ENCODE data around the gene NUTF2. TPM values are rescaled to one million over a fixed set of nuclear protein-coding genes. Genes with fewer than 3 reads are reported as not detected.

NUTF2 gene
- total RNA-seq, 4 donors from 2014 or later, result 56.5 to 98.2 (median 75.4) TPM

GRCh38 chr16:67858500-67858899 lies 11.8 kb downstream of the NUTF2 start:
- no peak for TF ChIP-seq CTCF (IDR thresholded peaks at IDR 0.05; ENCODE audit: low read depth)

GRCh38 chr16:67860589-67861398 lies 14.1 kb downstream of the NUTF2 start:
- TF ChIP-seq CTCF (IDR thresholded peaks at IDR 0.05; ENCODE audit: low read depth), result no peak

- TF ChIP-seq CTCF (IDR thresholded peaks at IDR 0.05; ENCODE audit: low read depth), result no peak
Measured at GRCh38 chr16:67861877-67862276, 15.1 kb downstream of the NUTF2 start.

- TF ChIP-seq CTCF (IDR thresholded peaks at IDR 0.05; ENCODE audit: low read depth), result no peak
Measured at GRCh38 chr16:67862623-67863583, 16.2 kb downstream of the NUTF2 start.

- TF ChIP-seq CTCF (IDR thresholded peaks at IDR 0.05; ENCODE audit: low read depth), result no peak
Measured at GRCh38 chr16:67864594-67864993, 17.9 kb downstream of the NUTF2 start.

GRCh38 chr16:67865318-67865717 lies 18.6 kb downstream of the NUTF2 start:
- no peak for TF ChIP-seq CTCF (IDR thresholded peaks at IDR 0.05; ENCODE audit: low read depth)

GRCh38 chr16:67868290-67868689 lies 21.6 kb downstream of the NUTF2 start:
- no peak for TF ChIP-seq CTCF (IDR thresholded peaks at IDR 0.05; ENCODE audit: low read depth)
